ENCODE data around the gene HSD17B1. TPM values are rescaled to one million over a fixed set of nuclear protein-coding genes. Genes with fewer than 3 reads are reported as not detected.

HSD17B1 gene
- total and polyA plus RNA-seq, 2 of the 4 experiments (the other 2 are of a cell fraction): 0.72 to 1.4 TPM

DNA sequence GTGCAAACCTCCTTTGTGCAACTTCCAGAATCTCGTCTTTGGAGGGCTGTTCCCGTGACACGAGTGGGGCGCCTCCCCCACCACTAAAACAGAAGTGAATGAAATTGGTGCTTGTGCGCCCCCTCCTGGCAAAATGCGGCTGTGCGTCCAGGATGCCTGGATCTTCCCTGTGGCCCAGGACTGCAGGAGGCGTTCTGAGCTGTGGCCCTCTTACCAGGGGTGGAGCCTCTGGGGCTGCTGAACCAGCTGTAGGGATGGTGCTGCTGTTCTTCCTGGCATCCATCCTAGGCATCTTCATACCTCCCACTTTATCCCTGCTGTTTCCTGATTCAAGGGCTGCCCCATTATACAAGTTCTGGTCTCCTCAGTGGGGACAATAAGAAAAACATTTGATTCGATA is 35.2 kb upstream of the HSD17B1 start (continued):
- TF ChIP-seq, protein P1, sequence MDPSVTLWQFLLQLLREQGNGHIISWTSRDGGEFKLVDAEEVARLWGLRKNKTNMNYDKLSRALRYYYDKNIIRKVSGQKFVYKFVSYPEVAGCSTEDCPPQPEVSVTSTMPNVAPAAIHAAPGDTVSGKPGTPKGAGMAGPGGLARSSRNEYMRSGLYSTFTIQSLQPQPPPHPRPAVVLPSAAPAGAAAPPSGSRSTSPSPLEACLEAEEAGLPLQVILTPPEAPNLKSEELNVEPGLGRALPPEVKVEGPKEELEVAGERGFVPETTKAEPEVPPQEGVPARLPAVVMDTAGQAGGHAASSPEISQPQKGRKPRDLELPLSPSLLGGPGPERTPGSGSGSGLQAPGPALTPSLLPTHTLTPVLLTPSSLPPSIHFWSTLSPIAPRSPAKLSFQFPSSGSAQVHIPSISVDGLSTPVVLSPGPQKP (IDR thresholded peaks at IDR 0.05; ENCODE audit: borderline replicate concordance, low read depth, low read length): no peak

DNA sequence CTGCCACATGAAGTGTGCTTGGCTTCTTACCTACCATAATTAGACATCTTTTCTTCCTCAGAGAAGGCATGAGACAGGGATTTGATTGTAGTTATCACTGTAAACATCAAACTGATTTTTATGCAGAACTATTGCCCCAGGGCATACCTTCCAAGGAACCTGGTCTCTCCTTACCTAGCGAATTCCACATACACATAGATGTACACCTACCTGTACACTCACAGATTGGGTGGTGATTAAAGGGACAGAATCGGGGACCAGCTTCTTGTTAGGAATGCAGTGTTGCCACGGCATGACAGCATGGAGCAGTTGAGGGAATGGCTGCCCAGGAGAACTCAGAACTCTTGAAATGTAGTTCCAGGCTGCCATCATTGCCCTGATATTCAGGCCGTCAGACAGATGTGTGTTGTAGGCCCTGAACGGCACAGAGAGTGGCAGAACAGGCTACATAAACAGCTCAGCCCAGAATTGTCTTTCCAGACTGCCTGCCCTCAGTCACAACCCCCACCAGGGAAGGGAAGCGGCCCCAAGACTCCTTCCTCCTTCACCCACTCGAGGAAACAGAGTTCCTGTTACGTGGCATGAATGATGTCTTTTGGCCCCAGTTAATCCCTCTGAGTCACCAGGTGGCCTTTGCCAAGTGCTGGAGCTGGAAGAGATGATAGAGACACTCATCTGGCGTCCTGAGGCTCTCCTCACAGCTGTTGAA is 34.5 kb upstream of the HSD17B1 start:
- 0% methylated on average over 2 of the region's 9 CpGs; no CpG with 5 or more reads in 1 of the 2 experiments for WGBS, 2 experiments (ENCODE audit: extremely low coverage in 2 of 2, insufficient read length in 1 of 2)
- BruUV-seq (replicated peaks): no TSS peak
- Histone ChIP-seq H3K9me1 (ENCODE audit: insufficient read depth, low read length) (peaks cover 41% of the 10 kb centered on the region), H3K4me2 (ENCODE audit: low read depth, low read length) (peak overlapping the region; percentile 47), H3K23ac (ENCODE audit: low read depth, low read length) (peak overlapping the region; percentile 100), H4K5ac (ENCODE audit: low read depth, low read length) (peak overlapping the region; percentile 97), H3K36me3 (ENCODE audit: control insufficient read depth, insufficient read depth, low read length) (peaks cover 2% of the 10 kb centered on the region; the same call in 1 of the 2 replicates), H4K91ac (ENCODE audit: insufficient read depth, low read depth, low read length) (peak overlapping the region; percentile 100), H2BK120ac (ENCODE audit: low read depth, low read length) (peak overlapping the region; percentile 100), H3K9me3 (ENCODE audit: control insufficient read depth, insufficient read depth, low read length) (no peaks in the 10 kb centered on the region), H3K27ac (ENCODE audit: insufficient read depth, low read length) (peak overlapping the region; percentile 99), H4K20me1 (ENCODE audit: insufficient read depth, low read length) (no peaks in the 10 kb centered on the region; the same call in 1 of the 2 replicates), H2BK20ac (ENCODE audit: low read depth, low read length) (peak overlapping the region; percentile 99), H3K18ac (ENCODE audit: low read depth, low read length) (peak overlapping the region; percentile 95), H3K27me3 (ENCODE audit: control insufficient read depth, insufficient read depth, low read length) (no peaks in the 10 kb centered on the region), H3K79me1 (ENCODE audit: low read depth in 1 of 2, low read length in 2 of 2) (peaks cover 9 to 67% of the 10 kb centered on the region in 2 experiments; a peak in 3 of 4 replicates), H2BK5ac (ENCODE audit: low read depth, low read length, poor library complexity, severe bottlenecking) (peak overlapping the region; percentile 99), H3K4ac (ENCODE audit: low read depth, low read length) (peak overlapping the region; percentile 100), H3K56ac (ENCODE audit: extremely low read depth, insufficient read depth, low read length) (peak overlapping the region; percentile 99), H3K4me1 (ENCODE audit: control insufficient read depth, insufficient read depth, low read length) (peaks cover 73% of the 10 kb centered on the region), H3K4me3 (ENCODE audit: insufficient read depth, low read depth, low read length) (no peak overlapping the region), H2AFZ (replicated peaks; ENCODE audit: low read length, poor library complexity) (peak overlapping the region; percentile 77), H2AK5ac (ENCODE audit: low read depth, low read length) (peak overlapping the region; percentile 99), H2AK9ac (replicated peaks; ENCODE audit: low read depth, low read length, poor library complexity) (peak overlapping the region; percentile 99), H3K14ac (replicated peaks; ENCODE audit: low read depth, low read length) (peak overlapping the region; percentile 99), H4K8ac (ENCODE audit: low read depth in 2 of 2, low read length in 2 of 2) (peak overlapping the region; percentile 98 to 100), H2BK15ac (ENCODE audit: low read depth, low read length) (peak overlapping the region; percentile 100), H3K9ac (ENCODE audit: low read depth, low read length) (peak overlapping the region; percentile 57)
- in situ Hi-C loops (cut with MboI; ENCODE audit: low sequenced_read_pairs): no loop called here
- ChIA-PET CTCF (interaction anchor here (0.5 to 2.8 kb wide), 9 partner anchors 9 to 552 kb away, joined by 3 to 14 read pairs (median 4); partner anchors contain the start of gene CAVIN1), POLR2A (ENCODE audit: unreplicated experiment) (interaction anchor here (1.3 to 4.2 kb wide), 2 partner anchors 9 to 95 kb away, joined by 4 to 17 read pairs; partner anchors contain the start of gene CAVIN1)
- DNase-seq (peak; percentile 98), ATAC-seq (ENCODE audit: low read depth) (peak; percentile 13)
- dilution Hi-C loops (cut with HindIII; ENCODE audit: low sequenced_read_pairs, unreplicated experiment): no loop called here
- intact Hi-C loops (cut with micrococcal nuclease): loop anchor here (5.0 kb wide), 1 partner anchor 111 kb away; no protein-coding TSS in a partner anchor
- TF ChIP-seq CHD1 (IDR thresholded peaks at IDR 0.05; ENCODE audit: low read depth, low read length): no peak; the same call in 1 of the 2 replicates
- TF ChIP-seq RAD21 (IDR thresholded peaks at IDR 0.05; ENCODE audit: low read length): peak; percentile 11; the same call in 1 of the 2 replicates
- no peak for TF ChIP-seq USF2 (IDR thresholded peaks at IDR 0.05; ENCODE audit: low read depth, low read length)
- peak; percentile 13 for TF ChIP-seq SMC3 (IDR thresholded peaks at IDR 0.05; ENCODE audit: low read depth, low read length)
- TF ChIP-seq FOS (IDR thresholded peaks at IDR 0.05; ENCODE audit: low read depth, low read length): peak; percentile 92
- TF ChIP-seq CEBPB (IDR thresholded peaks at IDR 0.05; ENCODE audit: low read depth, low read length): no peak
- TF ChIP-seq MAFK (IDR thresholded peaks at IDR 0.05; ENCODE audit: low read depth, low read length): no peak
- TF ChIP-seq POLR2A (IDR thresholded peaks at IDR 0.05; ENCODE audit: low read depth, low read length): peak; percentile 74
- no peak for TF ChIP-seq RCOR1 (IDR thresholded peaks at IDR 0.05; ENCODE audit: insufficient replicate concordance, low read length)
- no peak for TF ChIP-seq NFE2L2 (IDR thresholded peaks at IDR 0.05; ENCODE audit: low read depth, low read length)
- TF ChIP-seq, protein P1 (IDR thresholded peaks at IDR 0.05; ENCODE audit: borderline replicate concordance, low read depth, low read length): no peak
- TF ChIP-seq BHLHE40 (IDR thresholded peaks at IDR 0.05; ENCODE audit: low read depth, low read length): 0 out of 2 replicates have a peak, but pooled peaks have one; percentile 21

Measured in IMR-90 (cell line).